Transverse colon (tissue), 4 donors: ENCODE results near the gene SLC2A5. TPM values are rescaled to one million over a fixed set of nuclear protein-coding genes. Genes with fewer than 3 reads are reported as not detected.

Experiments
- DNase-seq: peaks from one replicate; pipeline ENCODE4 v3.0.0-alpha.2; 2019
- H3K27ac ChIP-seq, 4 donors: fragments of 200-600 bp; sonication (generic); 2 replicates each; pipeline ENCODE4 v1.5.1; 2016 to 2018; ENCODE audit warnings: inconsistent platforms in 4 of 4
- H3K27me3 ChIP-seq: fragments of 200-600 bp; sonication (generic); 2 replicates; pipeline ENCODE4 v1.5.1; 2017; ENCODE audit warnings: inconsistent platforms
- H3K36me3 ChIP-seq, 4 donors: fragments of 200-600 bp; sonication (generic); 2 replicates each; pipeline ENCODE4 v1.5.1; 2017 to 2019; ENCODE audit warnings: inconsistent platforms in 4 of 4
- H3K4me1 ChIP-seq, 4 donors: fragments of 200-600 bp; sonication (generic); 2 replicates each; pipeline ENCODE4 v1.5.1; 2017 to 2020; ENCODE audit warnings: inconsistent platforms in 4 of 4
- H3K4me3 ChIP-seq, 4 donors: fragments of 200-600 bp; sonication (generic); 1 replicate in 1 of 4; 2 replicates in 3 of 4; pipeline versions ENCODE4 v1.5.1 to v1.6.1; 2017 to 2019; ENCODE audit warnings: inconsistent platforms in 4 of 4
- H3K9me3 ChIP-seq, 2 donors: fragments of 200-600 bp; sonication (generic); 2 replicates each; pipeline ENCODE4 v1.5.1; 2017 to 2019; ENCODE audit warnings: inconsistent platforms in 2 of 2
- EP300 ChIP-seq: sonication (generic); formaldehyde crosslinking; IDR thresholded peaks from one replicate; pipeline ENCODE4 v1.6.1; 2017; ENCODE audit warnings: antibody characterized with exemption, low read depth
- POLR2A ChIP-seq: fragments of 450-650 bp; IDR thresholded peaks from one replicate; pipeline ENCODE4 v1.6.1; 2016; ENCODE audit warnings: antibody characterized with exemption, mild to moderate bottlenecking, moderate library complexity
- POLR2AphosphoS5 ChIP-seq, 3 donors: sonication (generic); formaldehyde crosslinking; IDR thresholded peaks; one replicate each; pipeline ENCODE4 v1.6.1; 2016; ENCODE audit warnings: antibody characterized with exemption in 3 of 3
- WGBS, 2 donors: methylation state at CpG; one replicate each; pipeline ENCODE4 v1.1.5; 2018; ENCODE audit warnings: low coverage in 1 of 2; 5-methylcytosine and 5-hydroxymethylcytosine counted together
- in situ Hi-C, 4 donors: fragments of 200-750 bp; cut with MboI; loops; one replicate each; pipeline versions ENCODE4 v1.15.0 to v1.15.1; 2017; ENCODE audit warnings: low sequenced_read_pairs in 3 of 4, low pct_ligation_motif_present in 1 of 4, low pct_unique_long_range_greater_than_20kb in 1 of 4
- intact Hi-C: fragments of 100-400 bp; cut with DNase I; formaldehyde crosslinking; loops from one replicate; pipeline ENCODE4 v1.15.1; 2023; ENCODE audit warnings: low total_unique reads
- total RNA-seq, 4 donors: library from RNA; depleted of rRNA; stranded (reverse); fragments of >200 nt; gene quantifications; one replicate each; pipeline ENCODE4 v1.1.0, GENCODE V29; 2016
- TF ChIP-seq, protein P1 (sequence below), 5 experiments: fragments of 200-600 bp in 3 of 5; fragments of 450-650 bp in 2 of 5; sonication (generic) in 3 of 5; IDR thresholded peaks; 1 replicate in 2 of 5; 2 replicates in 3 of 5; pipeline ENCODE4 v1.5.1; 2016 to 2017; ENCODE audit warnings: antibody characterized with exemption in 5 of 5, inconsistent platforms in 3 of 5, mild to moderate bottlenecking in 2 of 5, moderate library complexity in 1 of 5

The SLC2A5 gene
- total RNA-seq, 4 donors from 2014 or later: 5.9 to 21.3 (median 13.3) TPM

DNA sequence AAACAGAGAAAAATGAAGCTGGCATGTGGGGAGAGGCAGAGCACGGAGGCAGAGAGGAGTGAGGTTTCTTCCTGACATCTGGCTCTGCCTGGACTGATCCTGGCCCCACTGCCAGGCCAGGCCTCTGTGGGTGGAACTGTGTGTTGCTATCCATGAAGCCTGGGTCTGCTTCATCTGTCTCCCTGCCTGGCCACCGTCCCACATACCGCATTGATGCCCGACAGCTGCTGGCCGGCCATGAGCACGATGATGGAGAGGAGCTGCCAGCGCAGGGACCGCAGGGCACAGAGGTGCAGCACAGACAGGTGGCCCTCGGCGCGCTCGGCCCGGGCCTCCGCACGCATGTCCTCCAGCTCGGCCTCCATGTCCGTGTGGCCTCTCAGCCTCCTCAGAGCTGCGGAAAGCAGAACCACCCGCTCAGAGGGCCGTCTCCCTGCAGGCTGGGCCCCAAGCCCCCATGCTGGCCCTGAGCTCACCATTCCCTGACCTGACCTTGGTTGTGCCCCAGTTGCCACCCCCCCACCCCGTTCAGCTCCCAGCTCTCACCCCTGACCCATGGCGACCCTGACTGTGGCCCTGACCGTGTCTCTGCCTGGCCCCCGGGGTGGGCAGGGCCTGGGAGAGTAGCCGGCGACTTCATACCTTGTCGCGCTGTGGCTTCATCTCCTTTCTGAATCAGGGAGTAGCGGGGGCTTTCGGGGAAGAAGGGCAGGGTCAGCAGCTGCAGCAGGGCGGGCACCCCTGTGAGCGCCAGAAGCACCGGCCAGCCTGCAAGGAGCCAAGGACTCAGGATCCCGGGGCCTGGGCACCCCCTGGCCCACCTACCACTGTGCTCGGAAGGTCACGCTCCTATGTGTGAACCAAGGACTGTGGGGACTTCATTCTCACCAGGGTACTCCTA, 54.7 kb downstream of the SLC2A5 start:
- no peaks in the 10 kb centered on the region for H3K36me3 ChIP-seq
- TF ChIP-seq, protein P1, sequence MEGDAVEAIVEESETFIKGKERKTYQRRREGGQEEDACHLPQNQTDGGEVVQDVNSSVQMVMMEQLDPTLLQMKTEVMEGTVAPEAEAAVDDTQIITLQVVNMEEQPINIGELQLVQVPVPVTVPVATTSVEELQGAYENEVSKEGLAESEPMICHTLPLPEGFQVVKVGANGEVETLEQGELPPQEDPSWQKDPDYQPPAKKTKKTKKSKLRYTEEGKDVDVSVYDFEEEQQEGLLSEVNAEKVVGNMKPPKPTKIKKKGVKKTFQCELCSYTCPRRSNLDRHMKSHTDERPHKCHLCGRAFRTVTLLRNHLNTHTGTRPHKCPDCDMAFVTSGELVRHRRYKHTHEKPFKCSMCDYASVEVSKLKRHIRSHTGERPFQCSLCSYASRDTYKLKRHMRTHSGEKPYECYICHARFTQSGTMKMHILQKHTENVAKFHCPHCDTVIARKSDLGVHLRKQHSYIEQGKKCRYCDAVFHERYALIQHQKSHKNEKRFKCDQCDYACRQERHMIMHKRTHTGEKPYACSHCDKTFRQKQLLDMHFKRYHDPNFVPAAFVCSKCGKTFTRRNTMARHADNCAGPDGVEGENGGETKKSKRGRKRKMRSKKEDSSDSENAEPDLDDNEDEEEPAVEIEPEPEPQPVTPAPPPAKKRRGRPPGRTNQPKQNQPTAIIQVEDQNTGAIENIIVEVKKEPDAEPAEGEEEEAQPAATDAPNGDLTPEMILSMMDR (IDR thresholded peaks at IDR 0.05): no peak
- TF ChIP-seq EP300 (no peak), POLR2AphosphoS5 (IDR thresholded peaks at IDR 0.05) (no peak), POLR2A (no peak)

DNA sequence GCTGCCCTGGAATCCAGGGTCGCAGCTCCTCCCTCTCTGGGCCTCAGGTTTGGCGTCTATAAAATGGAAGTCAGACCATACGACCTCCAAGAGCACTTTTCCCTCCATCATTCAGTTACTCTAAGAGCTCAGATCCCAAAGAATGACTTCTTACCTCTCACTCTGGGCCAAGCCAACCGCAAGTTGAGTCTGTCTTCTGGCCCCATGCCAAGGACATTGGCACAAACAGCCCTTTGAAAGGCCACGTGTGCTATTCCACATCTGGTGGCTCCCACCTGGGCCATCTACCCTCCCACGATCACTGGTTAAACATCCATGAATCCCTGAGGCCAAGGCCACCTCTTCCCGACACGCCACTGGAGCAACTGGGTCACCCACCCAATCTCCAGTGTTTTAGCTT, 55.6 kb downstream of the SLC2A5 start:
- Histone ChIP-seq H3K4me1 (peaks cover 0 to 3% (median 1%) of the 10 kb centered on the region in 4 donors), H3K27ac (no peak overlapping the region), H3K4me3 (no peak overlapping the region), H3K27me3 (no peaks in the 10 kb centered on the region), H3K36me3 (no peaks in the 10 kb centered on the region), H3K9me3 (no peaks in the 10 kb centered on the region)
- in situ Hi-C loops: loop anchor here in 3 of 4 donors (10.0 kb wide), 1 partner anchor 91 kb away; no protein-coding TSS in a partner anchor
- intact Hi-C loops: no loop called here
- 83 to 100% methylated on average over 1 to 8 of the region's 8 CpGs for WGBS, 2 donors
- TF ChIP-seq, protein P1 (IDR thresholded peaks at IDR 0.05): no peak
- DNase-seq: no peak

More for the DNA sequence above, 54.7 kb downstream of the SLC2A5 start:
- intact Hi-C loops: no loop called here
- WGBS, 2 donors: 94% methylated on average over 36 of the region's 36 CpGs; no CpG with 5 or more reads in 1 of the 2 donors
- no peaks in the 10 kb centered on the region for H3K9me3 ChIP-seq
- H3K4me1 ChIP-seq: peaks cover 0 to 3% (median 1%) of the 10 kb centered on the region in 4 donors
- H3K27ac ChIP-seq: no peak overlapping the region
- in situ Hi-C loops: loop anchor here in 3 of 4 donors (10.0 kb wide), 1 partner anchor 90 kb away; no protein-coding TSS in a partner anchor
- H3K4me3 ChIP-seq: no peak overlapping the region
- DNase-seq: no peak
- no peaks in the 10 kb centered on the region for H3K27me3 ChIP-seq

DNA sequence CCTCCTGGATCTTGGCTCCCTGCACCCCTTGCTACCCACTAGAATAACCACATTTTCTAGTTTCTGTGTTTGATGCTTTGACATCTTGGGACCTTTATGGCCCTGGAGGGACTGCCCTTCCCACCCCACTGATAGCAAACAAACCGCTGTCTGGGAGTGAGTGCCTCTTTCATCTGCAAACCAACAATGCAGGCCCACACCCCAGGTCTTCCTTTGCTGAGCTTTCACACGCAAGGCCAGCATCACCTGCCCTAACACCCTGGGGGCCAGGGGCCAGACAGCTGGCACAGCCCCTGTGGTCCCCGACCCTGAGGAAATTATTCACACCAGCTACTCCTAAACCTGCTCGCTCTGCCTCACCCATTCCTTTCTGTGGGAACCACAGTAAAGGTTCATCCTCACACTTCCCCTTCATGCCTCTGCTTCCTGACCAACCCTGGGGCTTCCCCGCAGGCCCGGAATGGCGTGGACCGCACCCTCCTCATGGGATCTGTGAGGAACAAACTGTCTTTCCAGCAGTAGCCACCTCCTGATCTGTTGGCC, 58.6 kb downstream of the SLC2A5 start:
- Histone ChIP-seq H3K36me3 (no peaks in the 10 kb centered on the region), H3K27me3 (no peaks in the 10 kb centered on the region), H3K4me3 (no peak overlapping the region), H3K9me3 (no peaks in the 10 kb centered on the region), H3K4me1 (peaks cover 0 to 6% (median 1%) of the 10 kb centered on the region in 4 donors), H3K27ac (peak overlapping the region in 1 of 4 donors; percentile 30)
- 42% methylated on average over 8 of the region's 8 CpGs; no CpG with 5 or more reads in 1 of the 2 donors for WGBS, 2 donors
- DNase-seq: peak; percentile 64
- in situ Hi-C loops (loop anchor here in 3 of 4 donors (10.0 kb wide), 1 partner anchor 94 kb away; no protein-coding TSS in a partner anchor), intact Hi-C loops (no loop called here)
- TF ChIP-seq POLR2A (no peak), EP300 (no peak), POLR2AphosphoS5 (IDR thresholded peaks at IDR 0.05) (peak in 1 of 3 donors; percentile 29)
- TF ChIP-seq, protein P1 (IDR thresholded peaks at IDR 0.05): no peak
